ENCODE measurements around the gene ADGRL2.

- no peak for TF ChIP-seq CTCF (IDR thresholded peaks at IDR 0.05)
- TF ChIP-seq POLR2AphosphoS5 (IDR thresholded peaks at IDR 0.05), result no peak
Measured at GRCh38 chr1:81806432-81806770, 5.7 kb downstream of the ADGRL2 start.

Measured in suprapubic skin (tissue), 3 donors.